Liver (tissue), 9 donors: Measurements from ENCODE around the gene PDE4D. TPM values are rescaled to one million over a fixed set of nuclear protein-coding genes. Genes with fewer than 3 reads are reported as not detected.

Experiments used
- DNase-seq: peaks from one replicate; pipeline ENCODE4 v3.0.0-alpha.2; 2017; ENCODE audit warnings: low spot score
- H3K27ac ChIP-seq, 2 donors: one replicate each; pipeline ENCODE4 v1.7.0; 2013; ENCODE audit warnings: inconsistent platforms in 2 of 2, low read length in 2 of 2, control low read depth in 1 of 2, low read depth in 1 of 2, mild to moderate bottlenecking in 1 of 2
- H3K27me3 ChIP-seq, 4 donors: one replicate each; pipeline versions ENCODE4 v1.6.1 to v1.7.0; 2013; ENCODE audit warnings: low read length in 3 of 4, inconsistent platforms in 1 of 4, mild to moderate bottlenecking in 1 of 4, moderate library complexity in 1 of 4; ENCODE audit not compliant: control insufficient read depth in 4 of 4, insufficient read depth in 4 of 4
- H3K36me3 ChIP-seq, 4 donors: one replicate each; pipeline versions ENCODE4 v1.6.1 to v1.7.0; 2013; ENCODE audit warnings: low read length in 3 of 4, mild to moderate bottlenecking in 3 of 4, low read depth in 1 of 4, moderate library complexity in 1 of 4; ENCODE audit not compliant: control insufficient read depth in 4 of 4, insufficient read depth in 3 of 4
- H3K4me1 ChIP-seq, 4 donors: one replicate each; pipeline versions ENCODE4 v1.6.1 to v1.7.0; 2013; ENCODE audit warnings: low read length in 3 of 4, mild to moderate bottlenecking in 3 of 4, moderate library complexity in 1 of 4; ENCODE audit not compliant: control insufficient read depth in 4 of 4, insufficient read depth in 4 of 4
- H3K4me3 ChIP-seq, 3 donors: one replicate each; pipeline versions ENCODE4 v1.6.1 to v1.7.0; 2013; ENCODE audit warnings: low read length in 3 of 3, control low read depth in 1 of 3, low read depth in 1 of 3, mild to moderate bottlenecking in 1 of 3
- H3K9ac ChIP-seq, 2 donors: one replicate each; pipeline ENCODE4 v1.7.0; 2013; ENCODE audit warnings: low read length in 2 of 2, mild to moderate bottlenecking in 2 of 2, moderate library complexity in 2 of 2, control low read depth in 1 of 2, low read depth in 1 of 2
- H3K9me3 ChIP-seq, 4 donors: one replicate each; pipeline versions ENCODE4 v1.6.1 to v1.7.0; 2013; ENCODE audit warnings: low read length in 3 of 4; ENCODE audit not compliant: control insufficient read depth in 4 of 4
- ATF3 ChIP-seq: IDR thresholded peaks from 2 replicates; pipeline ENCODE4 v1.6.1; 2016; ENCODE audit warnings: antibody characterized with exemption
- EGR1 ChIP-seq, 2 donors: IDR thresholded peaks; 2 replicates each; pipeline ENCODE4 v1.6.1; 2016 to 2018; ENCODE audit warnings: antibody characterized with exemption in 2 of 2, low read depth in 2 of 2
- FOXA2 ChIP-seq: IDR thresholded peaks from 2 replicates; pipeline ENCODE4 v1.6.1; 2016; ENCODE audit warnings: antibody characterized with exemption
- GABPA ChIP-seq, 2 donors: IDR thresholded peaks in 1 of 2; conservative IDR thresholded peaks in 1 of 2; 2 replicates each; pipeline ENCODE4 v1.6.1; 2016; ENCODE audit warnings: antibody characterized with exemption in 2 of 2, mild to moderate bottlenecking in 1 of 2, moderate library complexity in 1 of 2
- HNF4A ChIP-seq, 2 donors: conservative IDR thresholded peaks; 2 replicates each; pipeline ENCODE4 v1.6.1; 2016; ENCODE audit warnings: antibody characterized with exemption in 2 of 2, mild to moderate bottlenecking in 2 of 2
- HNF4G ChIP-seq: IDR thresholded peaks from 2 replicates; pipeline ENCODE4 v1.6.1; 2016; ENCODE audit warnings: antibody characterized with exemption
- MAX ChIP-seq: IDR thresholded peaks from 2 replicates; pipeline ENCODE4 v1.6.1; 2016; ENCODE audit warnings: antibody characterized with exemption
- NR2F2 ChIP-seq: IDR thresholded peaks from 2 replicates; pipeline ENCODE4 v1.6.1; 2016; ENCODE audit warnings: antibody characterized with exemption
- REST ChIP-seq: IDR thresholded peaks from 2 replicates; pipeline ENCODE4 v1.6.1; 2016; ENCODE audit warnings: antibody characterized with exemption, mild to moderate bottlenecking
- RXRA ChIP-seq, 2 donors: IDR thresholded peaks; 2 replicates each; pipeline ENCODE4 v1.6.1; 2017 to 2018; ENCODE audit warnings: antibody characterized with exemption in 2 of 2, mild to moderate bottlenecking in 1 of 2
- TAF1 ChIP-seq: conservative IDR thresholded peaks from 2 replicates; pipeline ENCODE4 v1.6.1; 2016; ENCODE audit warnings: antibody characterized with exemption, mild to moderate bottlenecking
- YY1 ChIP-seq: IDR thresholded peaks from 2 replicates; pipeline ENCODE4 v1.6.1; 2016; ENCODE audit warnings: antibody characterized with exemption, mild to moderate bottlenecking
- ZBTB33 ChIP-seq: IDR thresholded peaks from 2 replicates; pipeline ENCODE4 v1.6.1; 2016; ENCODE audit warnings: antibody characterized with exemption
- WGBS: extraction: QIAGEN DNeasy Blood & Tissue Kit; methylation state at CpG from one replicate; pipeline ENCODE4 v1.1.7; 2013; 5-methylcytosine and 5-hydroxymethylcytosine counted together
- polyA plus RNA-seq, 2 donors: library from polyadenylated mRNA; stranded (reverse) in 1 of 2; unstranded in 1 of 2; fragments of 200-250 nt in 1 of 2; fragments of >200 nt in 1 of 2; fragmentation: Nextera tagmentation in 1 of 2; extraction: Ambion mirVana in 1 of 2; gene quantifications; one replicate each; pipeline versions ENCODE4 v1.2.1 to v1.2.3, GENCODE V29; 2013 to 2015
- total RNA-seq, 2 donors: library from RNA; depleted of rRNA; stranded (reverse); fragments of >200 nt; gene quantifications; one replicate each; pipeline ENCODE4 v1.2.3, GENCODE V29; 2014
- donor health status: healthy.
- donor health status: healthy.
- donor health status: healthy.
- donor health status: healthy.
- donor health status: healthy.

The PDE4D gene
- total and polyA plus RNA-seq, 4 donors: 0.67 to 11.9 (median 6.5) TPM

GRCh38 chr5:59542851-59543820 is 350.4 kb downstream of the PDE4D start:
- TF ChIP-seq MAX (no peak), RXRA (IDR thresholded peaks at IDR 0.05) (peak in 1 of 2 donors; percentile 57), NR2F2 (peak; percentile 57), FOXA2 (no peak), TAF1 (no peak), YY1 (no peak)
- Histone ChIP-seq H3K36me3 (no peaks in the 10 kb centered on the region), H3K27me3 (no peaks in the 10 kb centered on the region), H3K27ac (peak overlapping the region; percentile 9 to 36), H3K4me1 (peaks cover 2 to 17% (median 7%) of the 10 kb centered on the region in 4 donors), H3K9me3 (no peaks in the 10 kb centered on the region), H3K9ac (no peak overlapping the region), H3K4me3 (no peak overlapping the region)
- DNase-seq: peak; percentile 35
- whole genome bisulfite sequencing: 36% methylated on average over 6 of the region's 6 CpGs

GRCh38 chr5:59542306-59542705 is 351.2 kb downstream of the PDE4D start:
- TF ChIP-seq ZBTB33 (no peak), REST (no peak), ATF3 (no peak), EGR1 (IDR thresholded peaks at IDR 0.05; ENCODE audit: low read depth in 2 of 2) (no peak), MAX (no peak), HNF4G (no peak), HNF4A (conservative IDR thresholded peaks at IDR 0.05) (no peak), GABPA (IDR thresholded peaks at IDR 0.05 in 1 of 2, conservative IDR thresholded peaks at IDR 0.05 in 1 of 2) (no peak), NR2F2 (no peak), TAF1 (no peak)
- peaks cover 2 to 17% (median 7%) of the 10 kb centered on the region in 4 donors for H3K4me1 ChIP-seq
- no peak for DNase-seq
- H3K9me3 ChIP-seq: no peaks in the 10 kb centered on the region
- H3K36me3 ChIP-seq: no peaks in the 10 kb centered on the region
- H3K4me3 ChIP-seq: no peak overlapping the region
- no peaks in the 10 kb centered on the region for H3K27me3 ChIP-seq
- no peak overlapping the region for H3K9ac ChIP-seq
- no peak overlapping the region for H3K27ac ChIP-seq
